GM19372 (cell line): ENCODE results near the gene ACD.
"Not testable (repeated sequence)": the region's sequence is repeated elsewhere in the genome, so short reads cannot be mapped to it uniquely, and the experiment has no call there.

ENCODE experiments used
- ATAC-seq: cut with Tn5 transposase; IDR thresholded peaks from one replicate; pipeline ENCODE4 v1.9.1; 2021; ENCODE audit warnings: mild to moderate bottlenecking, low read depth, moderate library complexity; ENCODE audit not compliant: unreplicated experiment

ACD gene

GRCh38 chr16:67659675-67660563 is at the start of gene ACD:
Gene ACD, minus strand, starts transcription at chr16:67660260. Its CDS starts 40 bp downstream, at chr16:67660220.
- ATAC-seq: peak; percentile 54

- ATAC-seq: no peak
These were observed 49.0 kb upstream of the ACD start for GRCh38 chr16:67709050-67709449.

GRCh38 chr16:67708368-67708771 is 48.3 kb upstream of the ACD start:
- ATAC-seq: no peak

GRCh38 chr16:67707790-67708189 is 47.7 kb upstream of the ACD start:
- ATAC-seq: no peak

GRCh38 chr16:67707210-67707609 is 47.1 kb upstream of the ACD start:
- no peak for ATAC-seq

GRCh38 chr16:67704110-67704509 is 44.0 kb upstream of the ACD start:
- no peak for ATAC-seq

- ATAC-seq: no peak
These were observed 43.6 kb upstream of the ACD start for GRCh38 chr16:67703626-67704025.

- no peak for ATAC-seq
These were observed 42.1 kb upstream of the ACD start for GRCh38 chr16:67702130-67702529.

- ATAC-seq: no peak
These were observed 41.4 kb upstream of the ACD start for GRCh38 chr16:67701420-67701819.

- ATAC-seq: no peak
These were observed 39.2 kb upstream of the ACD start for GRCh38 chr16:67699265-67699664.

GRCh38 chr16:67697422-67698185 is 37.5 kb upstream of the ACD start:
- ATAC-seq: no peak

GRCh38 chr16:67694611-67695010 is 34.6 kb upstream of the ACD start:
- no peak for ATAC-seq

- not testable (repeated sequence) for ATAC-seq
These were observed 33.6 kb upstream of the ACD start for GRCh38 chr16:67693517-67694285.

GRCh38 chr16:67685388-67686112 is 25.5 kb upstream of the ACD start:
- ATAC-seq: no peak

- no peak for ATAC-seq
These were observed 23.7 kb upstream of the ACD start for GRCh38 chr16:67683767-67684166.

- no peak for ATAC-seq
These were observed 20.2 kb upstream of the ACD start for GRCh38 chr16:67679935-67680897.

GRCh38 chr16:67678354-67679023 is 18.4 kb upstream of the ACD start:
- no peak for ATAC-seq

GRCh38 chr16:67677712-67678111 is 17.7 kb upstream of the ACD start:
- no peak for ATAC-seq

GRCh38 chr16:67676939-67677338 is 16.9 kb upstream of the ACD start:
- ATAC-seq: no peak
